ENCODE data around the gene FAU. TPM values are rescaled to one million over a fixed set of nuclear protein-coding genes. Genes with fewer than 3 reads are reported as not detected.

Gene FAU
- polyA plus RNA-seq, 2 of the 4 experiments (the other 2 are of a cell fraction), result 591 to 878 TPM

DNA sequence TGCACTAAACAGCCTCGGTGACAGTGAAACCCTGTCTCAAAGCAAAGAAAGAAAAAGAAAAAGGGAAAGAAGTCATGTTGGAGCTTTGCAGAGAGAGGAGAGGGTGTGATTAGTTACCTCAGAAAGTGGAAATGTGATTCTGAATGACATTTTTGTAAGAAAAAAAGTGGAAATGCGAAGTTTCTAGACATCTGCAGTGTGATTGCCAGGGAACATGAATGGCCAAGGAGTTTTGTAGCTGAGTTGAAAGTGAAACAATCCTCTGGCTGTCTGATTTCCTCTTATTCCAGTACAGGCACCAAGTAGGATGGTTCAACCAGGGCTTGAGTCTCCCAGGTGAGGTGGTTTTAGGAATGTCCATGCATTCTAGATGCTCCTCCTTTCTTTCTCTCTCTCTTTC lies 30.2 kb upstream of the FAU start (continued):
- TF ChIP-seq CTCF (IDR thresholded peaks at IDR 0.05) (no peak), TFCP2L1 (CRISPR knock-in tag; IDR thresholded peaks at IDR 0.05) (no peak)

DNA sequence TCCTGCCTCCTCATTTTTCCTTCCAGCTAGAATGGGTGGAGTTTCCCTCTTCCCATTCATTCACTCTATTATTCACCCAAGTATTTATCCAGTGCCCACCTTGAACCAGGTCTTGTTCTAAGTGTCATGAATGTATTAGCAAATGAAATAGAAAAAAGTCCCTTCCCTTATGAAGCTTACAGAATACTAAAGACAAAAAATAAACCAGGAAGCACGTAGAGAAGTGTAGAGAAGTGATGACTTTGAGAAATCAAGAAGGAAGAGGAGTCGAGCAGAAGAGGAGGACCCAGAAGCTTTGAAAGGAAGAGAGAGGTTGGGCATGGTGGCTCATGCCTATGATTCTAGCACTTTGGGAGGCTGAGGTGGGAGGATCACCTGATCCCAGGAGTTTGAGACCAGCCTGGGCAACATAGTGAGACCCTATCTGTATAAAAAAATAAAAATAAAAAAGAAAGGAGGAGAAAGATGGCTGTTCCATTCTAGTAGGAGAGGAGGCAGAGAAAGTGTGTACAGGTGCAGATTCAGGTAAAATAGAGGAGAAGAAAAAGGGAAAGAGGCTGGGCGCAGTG lies 29.5 kb upstream of the FAU start:
- ChIA-PET POLR2A (no interaction called here), CTCF (interaction anchor here (0.6 to 2.1 kb wide), 5 partner anchors 30 to 1504 kb away, joined by 3 to 6 read pairs (median 4); partner anchors contain the start of genes CAPN1 and ZNHIT2)
- FAIRE-seq (no peak), DNase-seq (ENCODE audit: low read depth in 1 of 2, low spot score in 1 of 2) (no peak), ATAC-seq (no peak)
- Histone ChIP-seq H3K27ac (peak overlapping the region; percentile 76 to 82), H3K4me2 (peak overlapping the region; percentile 67), H3K4me1 (peaks cover 19% of the 10 kb centered on the region), H3K9me3 (peaks cover 8% of the 10 kb centered on the region), H3K4me3 (no peak overlapping the region)
- WGBS (ENCODE audit: missing lambda C conversion rate), result 87% methylated on average over 3 of the region's 3 CpGs
- TF ChIP-seq RNF2 (IDR thresholded peaks at IDR 0.05; ENCODE audit: borderline replicate concordance, low read depth) (no peak), USF2 (IDR thresholded peaks at IDR 0.05) (no peak), EHMT2 (IDR thresholded peaks at IDR 0.05; ENCODE audit: low read depth) (no peak), HDAC2 (IDR thresholded peaks at IDR 0.05) (no peak)

GRCh38 chr11:65150509-65151299 lies 28.8 kb upstream of the FAU start:
- 27% methylated on average over 12 of the region's 12 CpGs for WGBS (ENCODE audit: missing lambda C conversion rate)
- peaks cover 19% of the 10 kb centered on the region for H3K4me1 ChIP-seq
- H3K27ac ChIP-seq, result peak overlapping the region; percentile 76 to 82
- ATAC-seq, result peak; percentile 97 to 99
- H3K9me3 ChIP-seq, result peaks cover 8% of the 10 kb centered on the region
- H3K4me2 ChIP-seq, result peak overlapping the region; percentile 67
- no peak for FAIRE-seq
- DNase-seq (ENCODE audit: low read depth in 1 of 2, low spot score in 1 of 2), result peak; percentile 89 to 95
- H3K4me3 ChIP-seq, result no peak overlapping the region
- ChIA-PET CTCF (interaction anchor here (0.7 to 2.1 kb wide), 4 partner anchors 31 to 47 kb away, joined by 3 to 6 read pairs (median 4); partner anchors contain the start of genes CAPN1 and ZNHIT2), POLR2A (no interaction called here)
- TF ChIP-seq POLR2A (IDR thresholded peaks at IDR 0.05; ENCODE audit: low read length), result peak; percentile 14; the same call in 1 of the 2 replicates
- no peak for TF ChIP-seq HOXB5 (CRISPR knock-in tag; IDR thresholded peaks at IDR 0.05)
- no peak for TF ChIP-seq CTCF (IDR thresholded peaks at IDR 0.05)
- TF ChIP-seq HOXB13 (CRISPR knock-in tag; IDR thresholded peaks at IDR 0.05; ENCODE audit: low read depth), result no peak
- peak; percentile 34 for TF ChIP-seq MAFK (IDR thresholded peaks at IDR 0.05; ENCODE audit: partially characterized antibody)
- no peak for TF ChIP-seq MYC (IDR thresholded peaks at IDR 0.05; ENCODE audit: borderline replicate concordance, low read length)
- TF ChIP-seq ATOH8 (CRISPR knock-in tag; IDR thresholded peaks at IDR 0.05; ENCODE audit: low read depth), result no peak
- no peak for TF ChIP-seq BHLHE40 (IDR thresholded peaks at IDR 0.05; ENCODE audit: low read depth, low read length)
- no peak for TF ChIP-seq RCOR1 (IDR thresholded peaks at IDR 0.05; ENCODE audit: low read depth, low read length)
- no peak for TF ChIP-seq ESRRA (IDR thresholded peaks at IDR 0.05; ENCODE audit: borderline replicate concordance, low read length)
- no peak for TF ChIP-seq CBX8 (IDR thresholded peaks at IDR 0.05)
- peak in 1 of 2 experiments; percentile 53; a peak in 2 of 5 replicates for TF ChIP-seq JUN (IDR thresholded peaks at IDR 0.05)
- TF ChIP-seq GATA3 (IDR thresholded peaks at IDR 0.05; ENCODE audit: borderline replicate concordance), result no peak
- no peak for TF ChIP-seq PHF8 (IDR thresholded peaks at IDR 0.05; ENCODE audit: borderline replicate concordance, low read depth)
- TF ChIP-seq CEBPB (IDR thresholded peaks at IDR 0.05), result peak; percentile 18 to 66; a peak in 2 of 4 replicates
- TF ChIP-seq KDM1A (IDR thresholded peaks at IDR 0.05; ENCODE audit: low read depth), result no peak
- no peak for TF ChIP-seq RAD21 (conservative IDR thresholded peaks at IDR 0.05 in 1 of 2, IDR thresholded peaks at IDR 0.05 in 1 of 2)
- no peak for TF ChIP-seq NPAS2 (CRISPR knock-in tag; IDR thresholded peaks at IDR 0.05; ENCODE audit: borderline replicate concordance)
- no peak for TF ChIP-seq SREBF2 (IDR thresholded peaks at IDR 0.05)
- no peak for TF ChIP-seq RFX5 (IDR thresholded peaks at IDR 0.05)
- TF ChIP-seq FOXS1 (CRISPR knock-in tag; IDR thresholded peaks at IDR 0.05), result no peak
- TF ChIP-seq HDAC2 (IDR thresholded peaks at IDR 0.05), result no peak
- TF ChIP-seq MAZ (IDR thresholded peaks at IDR 0.05; ENCODE audit: borderline replicate concordance, low read depth, low read length), result no peak
- TF ChIP-seq HOXA7 (CRISPR knock-in tag; IDR thresholded peaks at IDR 0.05), result no peak
- TF ChIP-seq RARB (CRISPR knock-in tag; IDR thresholded peaks at IDR 0.05), result no peak

All from A549 (cell line).